Measurements from ENCODE around the gene RAB11FIP2.

DNA sequence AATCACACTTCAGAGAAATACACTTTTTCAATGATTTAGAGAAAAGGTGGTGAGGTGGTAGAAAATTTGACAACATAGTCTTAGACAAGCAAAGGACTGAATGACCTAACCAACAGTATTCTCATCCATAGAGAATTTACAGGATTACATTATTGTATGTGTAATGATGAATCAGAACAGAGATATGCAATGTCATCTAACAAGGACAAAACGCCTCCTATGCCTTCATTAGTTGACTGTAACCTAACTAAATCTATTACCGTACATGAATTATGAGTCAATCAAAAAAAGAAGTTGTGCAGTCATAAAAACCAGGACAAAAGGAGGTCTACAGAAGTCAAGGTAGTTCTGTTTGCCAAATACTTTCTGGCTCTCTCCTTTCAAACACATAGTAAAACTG is 66.5 kb downstream of the RAB11FIP2 start:
- TF ChIP-seq SP1 (IDR thresholded peaks at IDR 0.05) (no peak), CTCF (IDR thresholded peaks at IDR 0.05; ENCODE audit: low read depth, low read length, missing input control) (no peak), TAF1 (conservative IDR thresholded peaks at IDR 0.05) (no peak)
- TF ChIP-seq, protein P1, sequence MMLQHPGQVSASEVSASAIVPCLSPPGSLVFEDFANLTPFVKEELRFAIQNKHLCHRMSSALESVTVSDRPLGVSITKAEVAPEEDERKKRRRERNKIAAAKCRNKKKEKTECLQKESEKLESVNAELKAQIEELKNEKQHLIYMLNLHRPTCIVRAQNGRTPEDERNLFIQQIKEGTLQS (IDR thresholded peaks at IDR 0.05): no peak
- TF ChIP-seq, protein P2, sequence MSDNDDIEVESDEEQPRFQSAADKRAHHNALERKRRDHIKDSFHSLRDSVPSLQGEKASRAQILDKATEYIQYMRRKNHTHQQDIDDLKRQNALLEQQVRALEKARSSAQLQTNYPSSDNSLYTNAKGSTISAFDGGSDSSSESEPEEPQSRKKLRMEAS (IDR thresholded peaks at IDR 0.05): no peak
